GM21737 (cell line): Measurements from ENCODE around the gene NFKB2.

ENCODE experiments used
- ATAC-seq: cut with Tn5 transposase; IDR thresholded peaks from one replicate; pipeline ENCODE4 v1.9.1; 2021; ENCODE audit warnings: mild to moderate bottlenecking, moderate library complexity; ENCODE audit not compliant: unreplicated experiment

The NFKB2 gene

DNA sequence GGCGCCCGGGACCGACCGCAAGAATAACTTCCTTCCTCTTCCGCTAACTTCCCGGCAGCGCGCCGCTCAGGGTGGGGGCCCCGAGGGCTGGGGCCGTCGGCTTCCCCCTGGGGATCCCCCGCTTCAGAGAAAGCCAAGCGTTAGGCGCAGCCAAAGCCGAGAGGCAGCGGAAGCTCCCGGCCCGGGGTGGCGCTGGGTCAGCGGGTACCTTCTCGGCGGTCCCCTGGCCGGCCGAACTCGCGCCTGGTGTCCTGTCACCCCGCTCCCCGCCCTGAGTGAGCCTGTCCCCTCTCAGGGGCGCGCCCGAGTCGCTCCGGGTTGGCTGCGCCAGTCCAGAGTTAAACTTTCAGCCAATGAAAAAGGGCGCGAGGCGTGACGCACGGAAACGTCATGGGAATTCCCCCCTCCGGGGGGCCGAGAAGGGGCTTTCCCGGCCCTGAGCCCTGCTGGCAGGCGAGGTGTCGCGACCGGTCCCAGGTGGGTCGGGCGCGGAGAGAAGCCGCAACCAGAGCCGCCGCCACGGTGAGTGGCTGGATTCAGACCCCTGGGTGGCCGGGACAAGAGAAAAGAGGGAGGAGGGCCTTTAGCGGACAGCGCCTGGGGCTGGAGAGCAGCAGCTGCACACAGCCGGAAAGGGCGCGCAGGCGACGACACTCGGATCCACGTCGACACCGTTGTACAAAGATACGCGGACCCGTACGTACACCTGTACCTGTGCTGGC lies 1.3 kb upstream of the NFKB2 start:
- ATAC-seq: peak; percentile 76

DNA sequence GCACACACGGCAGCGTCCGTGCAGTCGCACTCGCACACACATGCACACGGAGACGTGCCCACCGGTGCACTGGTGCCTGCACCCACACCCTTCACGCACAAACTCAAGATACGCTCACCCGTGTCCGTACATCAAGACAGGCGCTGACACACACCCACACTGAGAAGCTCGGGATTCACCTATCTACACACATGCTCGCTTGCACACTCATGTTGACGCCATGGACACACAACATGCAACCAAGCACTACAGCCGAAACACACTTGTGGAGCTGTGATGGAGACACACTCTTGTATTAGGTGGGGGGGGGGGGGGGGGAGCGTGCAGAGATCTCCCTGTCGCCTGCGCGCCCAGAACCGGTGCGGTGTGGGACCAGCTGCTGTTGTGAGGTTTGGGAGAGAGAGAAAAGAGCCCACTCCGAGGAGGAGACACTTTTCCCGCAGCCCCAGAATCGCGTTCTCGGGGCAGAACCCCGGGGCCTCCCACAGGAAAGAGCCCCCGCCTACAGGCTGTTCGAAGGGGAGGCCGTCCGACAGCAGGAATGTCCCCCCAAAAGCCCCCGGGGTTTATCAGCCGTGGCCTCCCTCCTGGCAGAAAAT lies 605 bp upstream of the NFKB2 start:
- no peak for ATAC-seq

DNA sequence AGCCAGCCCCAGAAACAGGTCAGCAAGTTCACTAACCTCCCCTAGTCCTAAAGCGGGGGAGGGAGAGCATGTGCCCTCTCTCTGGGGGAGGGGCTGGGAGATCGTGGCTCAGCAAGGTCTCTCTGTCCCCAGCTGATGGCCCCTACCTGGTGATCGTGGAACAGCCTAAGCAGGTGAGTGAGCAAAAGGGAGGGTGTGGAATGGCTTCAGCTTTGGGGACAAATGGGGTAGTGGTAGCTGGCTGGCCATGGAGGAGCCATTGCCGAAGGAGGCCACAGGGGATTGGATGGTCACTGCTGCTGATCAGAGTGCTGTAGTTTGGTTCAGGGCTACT lies 779 bp downstream of the NFKB2 start:
- ATAC-seq: no peak

DNA sequence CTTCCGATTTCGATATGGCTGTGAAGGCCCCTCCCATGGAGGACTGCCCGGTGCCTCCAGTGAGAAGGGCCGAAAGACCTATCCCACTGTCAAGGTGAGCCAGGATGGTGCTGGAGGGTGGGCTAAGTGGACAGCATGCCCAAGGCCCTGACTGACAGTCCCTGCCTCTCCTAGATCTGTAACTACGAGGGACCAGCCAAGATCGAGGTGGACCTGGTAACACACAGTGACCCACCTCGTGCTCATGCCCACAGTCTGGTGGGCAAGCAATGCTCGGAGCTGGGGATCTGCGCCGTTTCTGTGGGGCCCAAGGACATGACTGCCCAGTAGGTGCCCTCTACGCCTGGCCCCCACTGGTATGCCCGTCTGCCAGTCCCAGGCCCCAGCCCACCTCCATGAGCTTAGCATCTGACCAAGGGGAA lies 1.2 kb downstream of the NFKB2 start:
- no peak for ATAC-seq

DNA sequence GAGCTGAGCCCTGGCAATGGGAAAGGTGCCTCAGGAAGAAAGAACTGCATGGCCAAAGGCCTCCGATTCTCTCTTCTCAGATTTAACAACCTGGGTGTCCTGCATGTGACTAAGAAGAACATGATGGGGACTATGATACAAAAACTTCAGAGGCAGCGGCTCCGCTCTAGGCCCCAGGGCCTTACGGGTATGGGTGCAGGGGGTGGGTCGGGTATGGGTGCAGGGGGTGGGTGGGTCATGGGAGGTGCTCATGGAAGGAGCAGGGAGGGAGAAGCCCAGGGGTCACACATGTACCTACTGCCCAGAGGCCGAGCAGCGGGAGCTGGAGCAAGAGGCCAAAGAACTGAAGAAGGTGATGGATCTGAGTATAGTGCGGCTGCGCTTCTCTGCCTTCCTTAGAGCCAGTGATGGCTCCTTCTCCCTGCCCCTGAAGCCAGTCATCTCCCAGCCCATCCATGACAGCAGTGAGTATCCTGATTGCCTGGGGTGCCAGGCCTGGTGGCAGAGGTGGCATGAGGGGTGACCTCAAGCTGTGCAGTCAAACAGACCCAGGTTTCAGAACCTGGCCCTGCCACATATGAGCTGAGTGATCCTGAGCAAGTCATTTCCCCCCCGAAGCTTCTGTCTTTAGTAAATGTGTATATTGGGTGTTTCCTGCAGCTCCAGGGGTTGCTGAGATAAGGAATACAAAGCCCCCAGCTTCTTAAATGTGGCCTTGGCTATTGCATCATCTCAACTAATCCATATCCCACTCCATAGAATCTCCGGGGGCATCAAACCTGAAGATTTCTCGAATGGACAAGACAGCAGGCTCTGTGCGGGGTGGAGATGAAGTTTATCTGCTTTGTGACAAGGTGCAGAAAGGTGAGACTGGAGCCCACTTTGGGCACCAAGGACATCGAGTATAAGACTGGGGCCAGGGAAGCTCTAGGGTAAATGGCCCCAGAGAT lies 2.0 kb downstream of the NFKB2 start:
- ATAC-seq: no peak

DNA sequence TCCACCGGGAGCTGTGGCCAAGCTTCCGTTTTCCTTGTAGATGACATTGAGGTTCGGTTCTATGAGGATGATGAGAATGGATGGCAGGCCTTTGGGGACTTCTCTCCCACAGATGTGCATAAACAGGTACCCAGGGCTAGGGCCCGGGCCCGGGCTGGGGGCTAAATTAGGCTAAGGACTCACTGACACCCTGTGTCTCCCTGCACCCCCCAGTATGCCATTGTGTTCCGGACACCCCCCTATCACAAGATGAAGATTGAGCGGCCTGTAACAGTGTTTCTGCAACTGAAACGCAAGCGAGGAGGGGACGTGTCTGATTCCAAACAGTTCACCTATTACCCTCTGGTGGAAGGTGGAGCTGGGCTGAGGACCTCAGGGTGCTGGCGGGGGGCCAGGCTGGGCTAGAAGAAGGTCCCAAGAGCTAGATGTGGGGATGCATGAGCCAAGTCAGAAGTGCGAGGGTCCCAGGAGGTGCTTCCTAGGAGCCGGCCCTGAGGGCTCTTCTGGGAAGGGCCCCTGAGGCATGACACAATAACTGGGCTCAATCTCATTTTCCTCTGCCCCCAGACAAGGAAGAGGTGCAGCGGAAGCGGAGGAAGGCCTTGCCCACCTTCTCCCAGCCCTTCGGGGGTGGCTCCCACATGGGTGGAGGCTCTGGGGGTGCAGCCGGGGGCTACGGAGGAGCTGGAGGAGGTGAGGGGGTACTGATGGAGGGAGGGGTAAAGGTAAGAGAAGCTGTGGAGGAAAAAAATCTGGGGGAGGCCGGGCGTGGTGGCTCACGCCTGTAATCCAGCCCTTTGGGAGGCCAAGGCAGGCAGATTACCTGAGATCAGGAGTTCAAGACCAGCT lies 2.9 kb downstream of the NFKB2 start:
- ATAC-seq: no peak

DNA sequence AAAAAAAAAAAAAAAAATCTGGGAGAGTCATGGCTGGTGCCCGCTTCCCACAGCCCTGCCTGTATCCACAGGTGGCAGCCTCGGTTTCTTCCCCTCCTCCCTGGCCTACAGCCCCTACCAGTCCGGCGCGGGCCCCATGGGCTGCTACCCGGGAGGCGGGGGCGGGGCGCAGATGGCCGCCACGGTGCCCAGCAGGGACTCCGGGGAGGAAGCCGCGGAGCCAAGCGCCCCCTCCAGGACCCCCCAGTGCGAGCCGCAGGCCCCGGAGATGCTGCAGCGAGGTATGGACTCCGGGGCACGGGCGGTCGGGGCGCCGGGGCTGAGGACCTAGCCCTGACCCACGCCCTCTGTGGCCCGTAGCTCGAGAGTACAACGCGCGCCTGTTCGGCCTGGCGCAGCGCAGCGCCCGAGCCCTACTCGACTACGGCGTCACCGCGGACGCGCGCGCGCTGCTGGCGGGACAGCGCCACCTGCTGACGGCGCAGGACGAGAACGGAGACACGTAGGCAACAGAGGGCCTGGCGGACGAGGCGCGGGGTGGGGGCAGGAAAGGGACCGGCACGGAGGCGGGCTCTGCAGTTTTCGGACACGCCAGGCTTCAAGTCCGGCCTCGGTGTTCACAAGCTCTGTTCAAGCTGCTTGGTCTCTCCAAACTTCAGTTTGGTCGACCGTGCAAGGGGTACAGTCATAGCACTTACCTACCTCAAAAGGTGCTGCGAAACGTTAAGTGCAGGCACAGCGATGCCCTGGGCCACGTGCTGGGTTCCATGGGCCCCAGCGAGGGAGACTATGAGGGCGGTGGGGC lies 3.9 kb downstream of the NFKB2 start:
- ATAC-seq: peak; percentile 37

DNA sequence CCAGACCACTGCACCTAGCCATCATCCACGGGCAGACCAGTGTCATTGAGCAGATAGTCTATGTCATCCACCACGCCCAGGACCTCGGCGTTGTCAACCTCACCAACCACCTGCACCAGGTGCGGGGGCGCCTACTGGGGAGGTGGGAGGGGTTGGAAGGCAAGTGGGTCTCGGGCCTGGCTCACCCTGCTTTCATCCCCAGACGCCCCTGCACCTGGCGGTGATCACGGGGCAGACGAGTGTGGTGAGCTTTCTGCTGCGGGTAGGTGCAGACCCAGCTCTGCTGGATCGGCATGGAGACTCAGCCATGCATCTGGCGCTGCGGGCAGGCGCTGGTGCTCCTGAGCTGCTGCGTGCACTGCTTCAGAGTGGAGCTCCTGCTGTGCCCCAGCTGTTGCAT lies 4.6 kb downstream of the NFKB2 start:
- no peak for ATAC-seq

DNA sequence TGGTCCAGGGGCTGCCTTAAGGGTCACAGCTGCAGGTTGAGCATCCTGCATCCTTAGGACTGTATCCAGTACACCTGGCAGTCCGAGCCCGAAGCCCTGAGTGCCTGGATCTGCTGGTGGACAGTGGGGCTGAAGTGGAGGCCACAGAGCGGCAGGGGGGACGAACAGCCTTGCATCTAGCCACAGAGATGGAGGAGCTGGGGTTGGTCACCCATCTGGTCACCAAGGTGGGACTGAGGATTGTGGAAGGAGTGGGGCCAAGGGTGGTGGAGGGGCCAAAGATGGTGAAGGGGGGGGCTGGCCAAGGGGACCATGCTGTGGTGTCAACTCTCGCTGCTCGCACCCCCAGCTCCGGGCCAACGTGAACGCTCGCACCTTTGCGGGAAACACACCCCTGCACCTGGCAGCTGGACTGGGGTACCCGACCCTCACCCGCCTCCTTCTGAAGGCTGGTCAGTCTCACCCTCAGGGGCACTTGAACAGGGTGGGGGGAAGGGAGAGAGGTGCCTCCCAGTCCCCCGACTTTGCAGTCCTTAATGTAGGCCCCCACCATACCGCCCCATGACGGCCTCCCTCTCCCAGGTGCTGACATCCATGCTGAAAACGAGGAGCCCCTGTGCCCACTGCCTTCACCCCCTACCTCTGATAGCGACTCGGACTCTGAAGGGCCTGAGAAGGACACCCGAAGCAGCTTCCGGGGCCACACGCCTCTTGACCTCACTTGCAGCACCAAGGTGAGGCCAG lies 5.3 kb downstream of the NFKB2 start:
- ATAC-seq: no peak

DNA sequence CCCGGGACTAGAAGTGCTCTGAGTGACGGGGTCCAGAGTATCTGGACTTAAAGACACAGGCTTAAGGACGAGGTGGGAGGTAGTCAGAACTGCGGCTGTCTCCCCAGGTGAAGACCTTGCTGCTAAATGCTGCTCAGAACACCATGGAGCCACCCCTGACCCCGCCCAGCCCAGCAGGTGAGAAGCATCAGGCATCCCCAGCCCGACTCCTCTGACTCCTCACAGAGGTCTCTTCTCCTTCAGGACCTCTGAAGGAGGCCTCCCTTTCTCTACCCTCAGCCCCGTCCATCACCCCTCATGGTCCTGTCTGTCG lies 5.8 kb downstream of the NFKB2 start:
- ATAC-seq: no peak

DNA sequence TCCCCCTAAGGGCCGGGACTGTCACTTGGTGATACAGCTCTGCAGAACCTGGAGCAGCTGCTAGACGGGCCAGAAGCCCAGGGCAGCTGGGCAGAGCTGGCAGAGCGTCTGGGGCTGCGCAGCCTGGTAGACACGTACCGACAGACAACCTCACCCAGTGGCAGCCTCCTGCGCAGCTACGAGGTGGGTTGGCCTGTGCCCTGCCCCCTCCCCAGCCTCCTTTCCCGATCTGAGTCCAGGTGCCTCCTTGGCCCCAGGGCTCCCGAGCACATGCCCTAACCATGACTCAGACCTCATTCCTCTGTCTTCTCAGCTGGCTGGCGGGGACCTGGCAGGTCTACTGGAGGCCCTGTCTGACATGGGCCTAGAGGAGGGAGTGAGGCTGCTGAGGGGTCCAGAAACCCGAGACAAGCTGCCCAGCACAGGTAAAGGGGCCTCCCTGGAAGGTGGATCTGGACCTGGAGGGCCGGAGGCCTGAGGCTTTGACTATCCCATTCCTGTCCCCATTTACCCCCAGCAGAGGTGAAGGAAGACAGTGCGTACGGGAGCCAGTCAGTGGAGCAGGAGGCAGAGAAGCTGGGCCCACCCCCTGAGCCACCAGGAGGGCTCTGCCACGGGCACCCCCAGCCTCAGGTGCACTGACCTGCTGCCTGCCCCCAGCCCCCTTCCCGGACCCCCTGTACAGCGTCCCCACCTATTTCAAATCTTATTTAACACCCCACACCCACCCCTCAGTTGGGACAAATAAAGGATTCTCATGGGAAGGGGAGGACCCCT lies 6.4 kb downstream of the NFKB2 start:
- no peak for ATAC-seq

DNA sequence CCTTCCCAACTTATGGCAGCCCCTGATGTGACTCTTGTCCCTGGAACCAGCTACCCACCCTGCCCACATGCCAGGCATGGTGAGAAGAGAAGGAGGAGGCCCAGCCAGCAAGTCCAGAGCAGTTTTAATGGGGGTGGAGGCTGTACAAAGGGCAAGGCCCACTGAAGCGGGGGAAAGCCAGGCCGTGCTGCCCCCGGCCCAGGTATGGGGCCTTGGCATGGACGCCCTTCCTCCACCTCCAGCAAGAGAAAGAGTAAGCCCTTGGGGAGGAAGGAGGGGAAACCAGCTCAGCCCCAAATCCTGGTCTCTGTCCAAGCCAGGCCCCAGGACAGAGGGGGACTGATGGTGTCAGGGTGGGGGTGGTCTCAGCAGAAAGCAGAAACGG lies 7.0 kb downstream of the NFKB2 start:
- no peak for ATAC-seq

DNA sequence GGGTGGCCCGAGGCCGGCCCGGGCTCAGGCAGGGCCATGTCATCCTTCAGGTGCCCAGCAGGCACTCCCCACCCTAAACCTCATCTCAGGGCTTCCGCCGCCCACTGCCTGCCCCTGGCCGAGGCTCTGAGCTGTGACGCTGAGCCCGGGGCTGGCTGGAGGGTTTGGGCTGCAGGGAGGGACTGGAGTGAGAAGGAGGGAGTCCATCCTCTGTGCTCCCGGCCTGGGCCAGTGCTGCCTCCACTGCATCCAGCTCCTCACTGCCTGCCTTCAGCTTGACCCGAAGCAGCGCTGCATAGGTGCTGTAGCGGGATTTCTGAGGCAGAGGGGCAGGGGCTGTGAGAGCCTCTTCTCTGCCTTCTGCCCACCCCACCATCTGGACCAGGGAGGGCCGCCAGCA lies 7.6 kb downstream of the NFKB2 start:
- ATAC-seq: no peak

DNA sequence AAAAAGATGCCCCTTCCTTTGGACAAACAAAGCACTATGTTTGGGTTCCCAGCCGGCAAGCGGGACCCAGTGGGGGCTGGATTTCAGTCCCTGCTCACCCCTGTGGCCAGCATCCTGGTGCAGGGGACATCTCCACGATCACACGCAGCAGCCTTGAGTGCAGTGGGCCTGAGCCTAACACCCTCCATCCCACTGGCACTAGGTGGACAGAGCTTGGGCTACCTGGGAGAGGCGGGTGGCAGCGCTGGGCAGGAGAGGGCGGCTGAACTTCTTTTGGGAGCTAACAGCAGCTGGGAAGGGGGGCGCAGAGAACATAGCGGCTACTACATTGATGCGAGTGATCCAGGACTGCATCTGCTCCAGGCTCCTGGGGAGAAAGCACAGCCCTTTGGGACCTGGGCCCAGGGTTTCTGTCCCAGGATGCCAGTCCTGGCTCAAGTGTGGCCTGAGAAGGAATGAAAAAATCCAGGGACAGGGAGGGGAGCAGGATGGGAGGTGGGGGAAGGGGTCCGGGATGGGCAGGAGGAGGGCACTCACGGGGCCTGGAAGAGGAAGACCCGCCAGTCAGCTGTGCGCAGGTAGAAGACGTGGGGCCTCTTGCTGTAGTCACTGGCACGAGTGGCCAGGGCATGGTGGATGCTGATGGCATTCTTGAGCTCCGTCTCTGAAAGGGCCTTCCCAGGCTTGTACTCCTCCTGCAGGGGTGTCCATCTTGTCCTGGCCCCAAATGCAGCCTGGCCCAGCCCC lies 9.0 kb downstream of the NFKB2 start:
- no peak for ATAC-seq

DNA sequence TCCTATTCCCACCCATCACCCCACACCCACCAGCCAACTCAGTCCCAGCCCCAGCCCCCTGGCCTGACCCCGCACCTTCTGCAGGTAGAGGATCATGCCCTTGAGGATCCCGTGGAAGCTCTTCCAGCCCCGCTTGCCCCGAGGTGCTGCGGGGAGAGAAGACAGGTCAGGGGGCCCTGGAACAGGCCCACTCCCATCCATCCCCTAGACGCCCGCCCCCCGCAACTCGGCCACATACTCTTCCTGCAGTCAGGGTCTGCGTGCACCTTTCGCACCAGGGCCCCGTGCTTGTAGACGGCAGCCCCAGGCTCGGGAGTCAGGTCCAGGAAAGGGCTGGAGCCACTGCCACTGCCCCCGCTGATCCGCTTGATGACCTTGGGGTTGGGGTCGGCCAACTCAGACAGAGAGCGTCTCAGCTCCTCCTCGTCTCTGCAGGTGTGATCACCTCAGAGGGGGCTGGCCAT lies 9.6 kb downstream of the NFKB2 start:
- no peak for ATAC-seq

DNA sequence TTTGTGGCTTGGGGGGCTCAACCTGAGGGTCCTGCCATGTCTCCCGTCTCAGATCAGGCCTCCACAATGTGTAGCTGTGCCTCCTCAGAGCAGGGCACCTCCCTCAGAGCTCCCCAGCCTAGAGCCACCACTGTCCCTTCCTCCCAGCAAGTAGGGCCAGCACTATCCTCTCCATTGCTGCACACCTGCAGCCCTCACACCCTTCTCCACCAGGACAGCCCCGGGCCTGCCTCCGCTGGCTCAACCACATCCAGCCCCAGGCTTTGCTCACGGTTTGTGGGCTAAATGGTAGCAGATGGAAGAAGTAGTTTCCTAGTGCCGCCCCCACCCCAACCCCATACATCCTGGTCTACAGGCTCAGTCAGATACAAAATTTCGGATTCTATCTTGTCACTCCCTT lies 10.1 kb downstream of the NFKB2 start:
- ATAC-seq: no peak

DNA sequence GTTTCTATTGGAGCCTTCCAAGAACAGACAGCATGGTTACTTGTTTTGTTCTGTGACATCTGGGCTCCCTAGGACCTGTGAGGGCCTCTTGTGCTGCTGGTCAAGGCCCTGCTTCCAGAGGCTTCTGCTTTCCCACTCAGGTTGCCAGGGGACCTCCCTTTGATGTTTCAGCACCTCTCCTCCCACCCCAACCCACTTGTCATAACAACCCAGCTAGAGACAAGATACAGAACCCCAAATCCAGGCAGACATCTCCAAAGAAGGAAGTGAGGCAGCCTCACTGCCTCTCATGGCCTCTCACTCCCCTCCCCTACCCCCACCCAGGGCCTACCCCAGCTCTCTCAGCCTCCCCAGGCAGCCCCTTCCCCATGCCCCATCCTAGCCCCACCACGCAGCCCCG lies 11.3 kb downstream of the NFKB2 start:
- ATAC-seq: no peak
